DOHH2 (cell line): ENCODE data around the gene GNG8.

ENCODE experiments used
- CTCF ChIP-seq: fragments of 200-600 bp; sonication (generic); IDR thresholded peaks from one replicate; pipeline ENCODE4 v1.5.1; 2014; ENCODE audit warnings: antibody characterized with exemption, mild to moderate bottlenecking, low read depth, low read length; ENCODE audit not compliant: poor library complexity, severe bottlenecking
- EZH2phosphoT487 ChIP-seq: fragments of 200-600 bp; sonication (generic); IDR thresholded peaks from 2 replicates; pipeline ENCODE4 v1.6.1; 2017; ENCODE audit warnings: borderline replicate concordance, mild to moderate bottlenecking, antibody characterized with exemption, low read length, moderate library complexity, mixed read lengths

- no peak for TF ChIP-seq CTCF
- TF ChIP-seq EZH2phosphoT487, result no peak
Measured at GRCh38 chr19:46685189-46685588, 49.2 kb upstream of the GNG8 start.
